Stimulated activated CD8-positive, alpha-beta memory T cell treated with anti-CD3 and anti-CD28 coated beads, Interleukin-4, amount 100 ng/mL, for 24 hours (primary cell): ENCODE measurements around the gene REL.
"Not testable (repeated sequence)": the region's sequence is repeated elsewhere in the genome, so short reads cannot be mapped to it uniquely, and the experiment has no call there.

Experiments used
- DNase-seq: peaks from one replicate; pipeline ENCODE4 v3.0.0-alpha.2; 2020; ENCODE audit warnings: low read depth

The REL gene

DNA sequence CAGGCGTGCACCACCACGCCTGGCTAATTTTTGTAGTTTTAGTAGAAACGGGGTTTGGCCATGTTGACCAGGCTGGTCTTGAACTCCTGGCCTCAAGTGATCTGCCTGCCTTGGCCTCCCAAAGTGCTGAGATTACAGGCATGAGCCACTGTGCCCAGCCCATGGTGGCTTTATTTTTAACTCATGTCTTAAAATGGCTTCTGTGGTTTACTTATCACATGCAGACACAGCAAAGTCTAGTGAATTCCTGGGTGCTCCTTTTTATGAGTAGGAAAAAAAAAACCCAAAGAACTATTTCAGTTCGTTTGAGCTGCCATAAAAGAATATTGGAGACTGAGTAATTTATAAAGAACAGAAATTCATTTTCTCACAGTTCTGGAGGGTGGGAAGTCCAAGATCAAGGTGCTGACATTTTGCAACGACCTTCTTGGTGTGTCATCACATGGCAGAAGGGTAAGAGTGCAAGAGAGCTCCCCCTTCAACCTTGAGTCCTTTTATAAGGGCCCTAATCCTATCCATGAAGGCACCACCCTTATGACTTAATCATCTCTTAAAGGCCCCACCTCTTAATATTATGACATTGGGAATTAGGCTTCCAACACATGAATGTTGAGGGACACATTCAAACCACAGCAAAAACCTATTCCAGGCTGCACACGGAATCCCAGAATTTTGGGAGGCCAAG is 12.6 kb upstream of the REL start:
- DNase-seq: no peak

DNA sequence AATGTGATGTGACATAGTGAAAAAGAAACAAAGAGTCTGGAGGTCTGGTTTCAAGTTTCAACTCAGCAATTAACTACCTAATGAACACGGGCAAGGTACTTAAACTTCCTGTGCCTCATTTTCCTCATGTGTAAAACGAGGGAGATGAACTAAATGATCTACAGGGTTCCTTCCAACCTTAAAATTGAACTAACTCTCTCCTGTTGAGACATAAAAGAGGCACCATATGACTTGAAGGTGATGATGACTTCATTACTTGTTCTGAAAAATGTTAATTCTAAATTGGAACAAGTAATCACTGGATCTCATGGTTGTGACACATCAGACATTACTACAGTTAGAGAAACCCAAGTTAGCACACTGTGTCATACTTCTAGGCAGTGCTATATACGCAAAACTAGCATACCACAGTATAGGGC is 8.9 kb upstream of the REL start:
- no peak for DNase-seq

DNA sequence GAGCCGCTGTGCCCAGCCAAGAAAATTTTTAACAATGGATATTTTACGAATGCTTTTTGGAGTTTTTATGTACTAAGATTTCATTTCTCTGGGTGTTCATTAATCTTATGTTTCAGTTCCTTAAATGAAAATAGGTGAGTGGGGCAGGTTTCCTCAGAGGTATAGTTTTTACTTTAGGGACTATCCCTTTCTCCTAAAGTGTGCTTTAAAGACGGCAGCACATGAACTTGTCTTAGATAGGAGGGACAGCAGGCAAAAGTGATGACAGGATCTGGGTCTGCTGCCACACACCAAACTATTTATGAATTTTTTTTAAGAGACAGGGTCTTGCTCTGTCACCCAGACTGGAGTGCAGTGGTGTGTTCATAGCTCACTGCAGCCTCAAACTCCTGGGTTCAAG is 8.0 kb upstream of the REL start:
- no peak for DNase-seq

DNA sequence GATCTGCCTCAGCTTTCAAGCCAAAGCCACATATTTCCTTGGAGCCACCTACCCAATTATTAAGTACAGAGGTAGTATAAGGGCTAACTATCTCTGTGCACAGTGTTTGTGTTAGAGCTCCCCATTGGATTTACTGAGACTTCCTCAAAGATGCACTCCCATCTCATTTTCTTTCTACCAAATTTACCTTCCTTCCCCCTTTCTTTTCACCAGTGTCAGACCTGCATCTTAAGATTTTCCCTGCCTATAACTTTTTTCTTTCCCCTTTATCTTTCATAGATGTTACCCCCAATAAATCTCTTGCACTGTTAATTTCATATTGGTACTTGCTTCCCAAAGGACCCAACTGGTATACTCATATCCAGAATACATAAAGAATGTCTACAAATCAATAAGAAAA is 5.9 kb upstream of the REL start:
- DNase-seq: no peak

DNA sequence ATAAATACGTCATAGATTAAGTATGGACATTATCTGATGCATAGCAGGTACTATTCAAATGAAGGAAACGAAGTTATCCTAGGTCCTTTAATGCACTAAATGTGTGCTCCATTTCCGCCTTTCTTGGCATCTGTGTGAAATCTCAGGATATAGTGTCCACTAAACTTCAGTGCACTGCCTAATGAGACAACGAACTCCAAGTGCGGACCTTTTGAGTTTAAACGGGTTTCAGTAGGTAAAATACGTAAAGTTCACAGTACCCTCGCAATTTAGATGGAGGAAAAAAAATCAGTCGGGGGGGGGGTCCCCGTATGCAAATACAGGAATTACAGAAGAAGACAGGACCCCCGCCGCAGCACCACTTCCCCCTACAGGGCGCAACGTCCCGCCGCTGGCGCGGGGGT is 729 bp upstream of the REL start:
- DNase-seq: no peak

DNA sequence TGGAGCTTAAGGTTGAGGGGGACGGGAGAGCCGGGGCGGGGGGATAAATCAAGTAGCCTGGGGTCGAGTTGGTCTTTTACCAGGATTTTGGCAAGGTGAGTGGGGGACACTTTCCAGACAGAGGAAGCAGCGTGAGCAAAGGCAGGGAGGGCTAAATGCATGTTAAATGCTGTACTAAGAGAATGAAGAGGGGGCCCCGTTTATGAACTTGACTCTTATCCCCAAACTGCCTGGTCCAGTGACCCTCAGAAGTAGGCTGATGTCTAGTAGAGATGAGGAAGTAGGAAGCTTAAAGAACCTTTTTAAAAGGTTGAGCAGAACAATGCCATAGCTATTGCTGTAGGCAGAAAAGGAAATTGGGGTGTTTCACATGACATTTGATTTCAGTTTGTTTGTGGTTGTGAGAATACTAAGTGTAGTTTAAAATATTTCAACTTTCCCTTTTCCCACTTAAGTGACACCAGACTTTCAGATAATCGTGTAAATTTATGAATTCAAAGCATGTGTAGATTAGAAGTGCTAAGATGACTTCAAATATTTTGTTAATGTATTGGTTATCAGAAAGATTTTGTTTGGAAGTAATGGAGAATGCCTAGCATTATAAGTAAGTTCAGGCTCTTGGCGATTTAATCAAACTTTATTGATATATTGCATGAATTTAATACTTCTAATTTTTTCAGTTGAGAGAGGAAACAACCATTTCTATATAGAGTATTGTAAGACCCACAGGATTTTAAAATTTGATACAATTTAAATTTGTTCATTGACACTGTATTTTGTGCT is 1.8 kb downstream of the REL start:
- no peak for DNase-seq

DNA sequence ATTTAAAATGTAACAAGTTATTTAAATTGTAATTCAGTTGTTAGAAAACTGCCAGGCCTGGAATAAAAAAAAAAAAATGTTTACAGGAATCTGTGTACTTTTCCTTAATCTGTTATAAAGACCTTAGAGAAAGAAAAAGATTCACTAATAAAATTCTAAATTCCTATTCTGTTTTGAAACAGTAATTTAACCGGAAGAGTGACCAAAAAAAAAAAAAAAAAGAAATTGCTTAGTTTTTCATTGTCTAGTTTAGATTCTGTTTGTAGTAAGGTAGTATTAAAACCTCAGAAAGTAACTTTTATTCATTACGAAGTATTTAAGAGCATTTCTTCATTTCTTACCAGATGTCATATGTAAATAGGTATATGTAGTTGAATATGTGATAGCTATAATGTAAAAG is 2.5 kb downstream of the REL start:
- DNase-seq: no peak

DNA sequence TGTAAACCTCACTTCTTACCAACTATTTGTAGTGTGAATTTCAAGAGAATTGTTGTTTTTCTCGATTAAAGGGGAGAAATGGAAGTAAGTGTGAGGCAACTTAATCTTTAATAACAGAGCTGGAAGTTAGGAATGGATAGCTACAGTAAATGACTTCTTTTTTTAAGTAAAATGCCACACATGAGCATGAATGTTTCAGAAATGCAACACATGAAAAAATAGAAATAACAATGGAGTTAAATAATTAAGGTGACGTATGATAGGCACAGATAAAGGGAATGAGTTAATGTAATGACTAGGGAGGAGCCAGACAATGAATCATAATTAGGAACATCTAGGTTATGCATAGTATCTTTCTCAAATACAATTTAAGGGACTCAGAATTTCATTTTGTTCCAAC is 3.4 kb downstream of the REL start:
- no peak for DNase-seq

DNA sequence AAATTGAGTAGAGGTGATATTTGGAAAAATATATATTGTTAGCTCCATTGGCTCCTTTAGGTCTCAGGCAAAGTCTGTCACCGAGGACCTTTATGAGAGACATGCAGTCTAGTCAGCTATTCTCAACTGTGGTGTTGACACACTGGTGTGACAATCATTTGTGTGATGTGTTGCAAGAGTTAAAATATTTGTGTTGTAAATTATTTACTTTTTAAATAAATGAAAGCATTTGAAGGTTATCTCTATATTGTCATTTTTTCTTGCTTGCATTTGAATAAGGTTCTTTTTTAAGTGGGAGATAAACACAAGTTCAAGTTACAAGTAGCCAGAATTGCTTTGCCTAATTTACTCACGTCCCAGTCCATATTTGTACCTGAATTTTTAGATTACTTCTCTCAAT is 4.3 kb downstream of the REL start:
- DNase-seq: no peak

DNA sequence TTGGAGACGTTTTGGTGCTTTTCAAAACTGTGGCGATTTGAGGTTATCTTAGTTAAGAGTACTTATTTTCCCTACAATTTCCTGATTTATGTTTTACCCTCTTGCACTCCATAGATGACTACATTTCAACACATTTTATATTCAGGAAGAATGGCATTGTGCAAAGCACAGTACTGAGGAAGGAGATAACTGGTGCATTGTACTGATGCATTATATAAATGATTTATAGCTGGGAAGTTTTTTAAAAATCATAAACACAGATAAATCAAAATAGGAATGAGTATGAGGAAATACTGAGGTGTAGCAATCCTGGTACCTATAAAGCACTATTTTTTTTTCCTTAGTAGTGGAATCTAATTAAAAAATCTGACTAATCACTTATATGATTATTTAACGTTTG is 5.6 kb downstream of the REL start:
- DNase-seq: no peak

DNA sequence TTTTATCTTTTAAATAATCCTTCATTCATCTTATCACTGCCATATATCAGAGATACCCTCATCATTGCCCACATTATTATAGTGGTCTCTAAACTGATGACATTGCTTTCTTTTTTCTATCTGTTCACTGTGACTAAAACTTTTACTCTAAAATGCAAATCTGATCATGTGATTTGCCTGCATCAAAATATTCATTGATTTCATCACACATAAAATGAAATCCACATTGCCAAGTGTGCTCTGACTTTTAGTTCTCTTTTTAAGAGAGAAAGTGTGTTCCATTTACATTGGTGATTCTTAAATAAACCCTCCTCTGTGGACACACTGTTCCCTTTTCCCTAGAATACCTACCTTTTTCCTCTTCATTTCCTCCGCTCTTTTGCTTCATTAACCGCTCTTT is 7.5 kb downstream of the REL start:
- no peak for DNase-seq

DNA sequence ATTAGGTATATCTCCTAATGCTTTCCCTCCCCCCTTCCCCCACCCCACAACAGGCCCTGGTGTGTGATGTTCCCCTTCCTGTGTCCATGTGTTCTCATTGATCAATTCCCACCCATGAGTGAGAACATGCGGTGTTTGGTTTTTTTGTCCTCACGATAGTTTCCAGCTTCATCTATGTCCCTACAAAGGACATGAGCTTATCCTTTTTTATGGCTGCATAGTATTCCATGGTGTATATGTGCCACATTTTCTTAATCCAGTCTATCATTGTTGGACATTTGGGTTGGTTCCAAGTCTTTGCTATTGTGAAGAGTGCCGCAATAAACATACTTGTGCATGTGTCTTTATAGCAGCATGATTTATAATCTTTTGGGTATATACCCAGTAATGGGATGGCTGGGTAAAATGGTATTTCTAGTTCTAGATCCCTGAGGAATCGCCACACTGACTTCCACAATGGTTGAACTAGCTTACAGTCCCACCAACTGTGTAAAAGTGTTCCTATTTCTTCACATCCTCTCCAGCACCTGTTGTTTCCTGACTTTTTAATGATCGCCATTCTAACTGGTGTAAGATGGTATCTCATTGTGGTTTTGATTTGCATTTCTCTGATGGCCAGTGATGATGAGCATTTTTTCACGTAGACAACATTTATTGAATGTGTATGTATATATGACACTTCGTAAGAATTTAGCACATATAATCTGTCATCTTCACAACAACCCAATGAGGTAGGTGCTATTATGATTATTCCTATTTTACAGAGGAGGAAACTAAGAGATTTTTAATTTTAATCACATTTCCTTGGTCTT is 8.4 kb downstream of the REL start:
- DNase-seq: not testable (repeated sequence)

DNA sequence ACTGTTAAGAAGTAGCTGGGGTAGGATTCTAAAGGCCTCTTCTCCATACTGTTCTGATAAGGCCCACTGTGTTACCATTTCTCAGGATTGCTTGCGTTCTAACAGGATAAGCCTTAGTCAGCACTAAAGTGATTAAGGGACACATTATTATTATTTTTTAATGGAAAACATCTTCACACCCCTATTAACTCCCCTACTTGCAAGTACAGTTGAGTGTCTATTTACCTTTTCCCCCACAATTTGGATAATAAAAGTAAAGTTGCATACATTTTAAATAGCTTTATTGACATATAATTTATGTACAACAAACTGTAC is 9.0 kb downstream of the REL start:
- no peak for DNase-seq

DNA sequence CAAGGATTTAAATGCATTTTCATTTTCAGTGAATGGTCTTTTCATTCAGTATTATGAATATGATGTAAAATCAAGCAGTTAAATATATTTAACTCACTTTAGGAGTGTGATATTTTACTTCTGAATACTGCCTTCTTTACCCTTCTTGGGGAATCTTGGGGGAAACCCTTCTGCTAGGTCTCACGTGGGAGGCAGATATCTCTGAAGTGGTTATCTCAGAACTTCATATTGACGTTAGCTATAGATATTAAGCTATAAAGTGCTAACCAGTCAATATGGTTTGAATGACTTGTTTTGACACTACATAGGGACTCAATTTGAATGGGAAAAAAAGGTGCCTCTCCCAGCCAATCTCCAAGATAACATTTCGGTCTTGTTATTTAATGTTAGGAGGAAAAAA is 9.8 kb downstream of the REL start:
- no peak for DNase-seq

DNA sequence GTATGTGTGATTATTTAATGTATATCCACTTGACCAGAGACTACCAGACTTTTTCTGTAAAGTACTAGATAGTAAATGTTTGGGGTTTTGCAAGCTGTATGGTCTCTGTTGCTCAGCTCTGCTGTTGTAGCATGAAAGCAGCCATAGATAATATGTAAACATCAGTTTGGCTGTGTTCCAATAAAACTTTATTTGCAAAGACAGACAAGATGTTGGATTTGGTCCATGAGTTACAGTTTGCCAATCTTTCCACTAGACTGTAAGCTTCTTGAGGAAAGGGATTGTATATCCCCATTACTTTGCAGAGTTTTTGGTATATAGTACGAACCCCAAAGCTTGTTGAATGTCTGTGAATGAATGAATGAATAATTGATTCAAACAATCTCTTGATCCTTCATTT is 17.2 kb downstream of the REL start:
- DNase-seq: no peak

DNA sequence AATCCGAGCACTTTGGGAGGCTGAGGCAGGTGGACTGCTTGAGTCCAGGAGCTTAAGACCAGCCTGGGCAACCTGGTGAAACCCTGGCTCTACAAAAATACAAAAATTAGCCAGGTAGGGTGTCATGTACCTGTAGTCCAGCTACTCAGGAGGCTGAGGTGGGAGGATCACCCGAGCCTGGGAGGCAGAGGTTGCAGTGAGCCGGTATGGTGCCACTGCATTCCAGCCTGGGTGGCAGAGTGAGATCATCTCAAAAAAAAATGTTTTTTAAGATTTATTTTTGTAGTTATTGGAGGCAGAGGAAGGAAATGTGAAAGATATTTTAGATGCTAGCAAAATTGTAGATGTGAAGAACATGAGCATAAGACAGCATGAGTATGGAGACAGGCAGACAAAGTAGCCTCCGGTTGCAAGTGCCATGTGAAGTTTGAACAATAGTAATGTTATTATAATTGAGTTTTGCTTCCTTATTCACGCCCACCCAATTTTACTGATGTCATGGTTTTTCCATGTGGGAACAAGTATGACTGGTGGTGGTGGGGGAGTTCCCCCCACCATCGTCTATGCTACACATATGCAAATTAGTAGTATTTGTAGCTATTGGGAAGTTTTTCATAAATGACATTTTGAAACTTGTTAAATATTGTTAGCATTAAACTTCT is 18.0 kb downstream of the REL start:
- peak; percentile 19 for DNase-seq

DNA sequence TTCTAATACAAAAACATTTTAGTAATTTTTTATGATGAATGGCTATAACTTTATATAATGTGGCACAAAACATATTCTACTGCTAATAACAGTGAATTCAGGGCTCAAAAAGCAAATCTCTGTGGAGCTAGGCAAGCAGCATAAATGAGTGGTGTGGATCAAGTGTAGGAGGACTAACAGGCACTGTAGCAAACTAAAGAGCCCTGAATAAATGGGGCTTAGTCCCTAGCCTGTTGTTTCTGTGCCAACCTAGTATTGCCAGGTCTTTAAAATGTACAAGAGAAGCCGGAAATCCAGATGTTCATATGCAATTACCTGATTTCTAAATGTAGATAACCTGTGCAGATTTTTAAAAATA is 18.5 kb downstream of the REL start:
- no peak for DNase-seq

DNA sequence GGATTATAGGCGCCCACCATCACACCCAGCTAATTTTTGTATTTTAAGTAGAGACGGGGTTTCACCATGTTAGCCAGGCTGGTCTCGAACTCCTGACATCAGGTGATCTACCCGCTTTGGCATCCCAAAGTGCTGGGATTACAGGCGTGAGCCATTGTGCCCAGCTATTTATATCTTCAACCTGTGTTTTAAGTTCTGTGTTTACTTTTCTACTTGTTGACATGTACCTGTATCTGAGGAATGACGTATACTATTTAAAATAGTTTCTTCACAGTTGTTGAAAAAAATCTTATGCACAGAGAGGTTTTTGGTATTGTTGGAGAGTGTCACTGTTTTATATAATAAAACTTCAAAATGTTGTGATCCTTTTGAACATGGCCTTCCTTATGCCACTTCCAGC is 19.9 kb downstream of the REL start:
- not testable (repeated sequence) for DNase-seq

DNA sequence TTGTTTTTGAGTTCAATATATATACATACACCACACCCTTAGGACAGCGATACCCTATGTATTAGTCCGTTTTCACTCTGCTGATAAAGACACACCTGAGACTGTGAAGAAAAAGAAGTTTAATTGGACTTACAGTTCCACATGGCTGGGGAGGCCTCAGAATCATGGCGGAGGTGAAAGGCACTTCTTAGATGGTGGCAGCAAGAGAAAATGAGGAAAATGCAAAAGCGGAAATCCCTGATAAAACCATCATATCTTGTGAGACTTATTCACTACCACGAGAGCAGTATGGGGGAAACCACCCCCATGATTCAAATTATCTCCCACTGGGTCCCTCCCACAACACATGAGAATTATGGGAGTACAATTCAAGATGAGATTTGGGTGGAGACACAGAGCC is 24.5 kb downstream of the REL start:
- DNase-seq: not testable (repeated sequence)

DNA sequence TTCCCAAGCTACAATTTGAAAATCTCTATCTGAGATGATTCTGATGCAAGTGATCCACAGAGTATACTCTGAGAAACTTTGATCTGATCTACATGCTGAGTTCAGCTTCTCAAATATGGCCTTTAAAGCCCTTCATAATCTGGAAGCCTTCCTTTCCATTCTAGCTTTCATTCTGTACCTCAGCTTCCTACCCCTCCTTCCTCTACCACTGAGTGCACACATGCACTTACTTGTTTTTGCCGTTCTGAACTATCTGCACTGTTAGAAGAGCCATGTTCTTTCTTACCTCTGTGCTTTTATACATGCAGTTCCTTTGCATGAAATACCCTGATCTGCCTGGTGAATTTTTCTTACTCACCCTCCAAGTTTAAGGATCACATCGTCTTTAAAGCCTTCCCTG is 25.0 kb downstream of the REL start:
- DNase-seq: no peak

DNA sequence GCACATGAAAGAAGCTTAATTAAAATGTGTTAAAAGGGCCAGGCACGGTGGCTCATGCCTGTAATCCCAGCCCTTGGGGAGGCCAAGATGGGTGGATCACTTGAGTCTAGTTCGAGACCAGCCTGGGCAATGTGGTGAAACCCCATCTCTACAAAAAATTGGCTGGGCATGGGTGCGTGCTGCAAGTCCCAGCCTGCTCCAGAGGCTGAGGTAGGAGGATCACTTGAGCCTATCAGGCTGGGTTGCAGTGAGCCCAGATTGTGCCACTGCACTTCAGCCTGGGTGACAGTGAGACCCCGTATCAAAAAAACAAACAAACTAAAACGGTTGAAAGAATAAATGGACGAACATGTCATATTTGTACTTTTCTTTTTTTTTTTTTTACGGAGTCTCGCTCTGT is 26.0 kb downstream of the REL start:
- DNase-seq: no peak

DNA sequence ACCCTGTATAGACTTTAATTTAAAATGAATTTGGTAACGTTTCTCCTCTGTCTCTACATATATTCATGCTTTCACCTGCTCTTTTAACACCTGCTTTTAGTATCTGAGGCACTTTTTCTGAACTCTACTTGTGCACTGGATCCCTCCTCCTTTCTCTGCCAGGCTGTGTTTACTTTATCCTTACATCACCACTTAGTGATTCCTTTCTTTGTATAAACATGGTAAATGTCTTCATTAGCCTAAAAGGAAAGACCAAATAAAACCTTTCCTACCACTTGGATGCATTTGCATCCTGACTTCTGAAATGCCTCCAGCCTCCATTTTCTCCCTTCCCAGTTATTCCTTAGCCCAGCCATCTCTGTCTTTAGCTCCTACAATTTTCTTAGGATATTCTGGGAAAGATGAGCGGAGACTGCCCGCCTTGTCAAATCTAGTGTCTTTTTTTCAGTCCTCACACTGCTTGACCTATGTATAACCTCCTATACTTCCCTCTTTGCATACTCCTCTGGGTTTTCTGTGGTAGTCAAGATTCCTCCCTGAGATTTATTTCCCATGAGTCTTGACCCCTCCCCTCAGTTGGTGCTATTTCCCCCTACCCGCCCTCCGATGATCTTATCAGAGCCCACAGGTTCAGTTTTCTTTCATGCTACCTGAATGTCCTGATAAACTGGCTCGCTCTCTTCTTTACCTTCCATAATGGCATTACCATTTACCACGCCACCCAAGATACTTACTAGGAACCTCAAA is 44.8 kb downstream of the REL start:
- no peak for DNase-seq
